Measurements from ENCODE around the gene SCN8A.

DNA sequence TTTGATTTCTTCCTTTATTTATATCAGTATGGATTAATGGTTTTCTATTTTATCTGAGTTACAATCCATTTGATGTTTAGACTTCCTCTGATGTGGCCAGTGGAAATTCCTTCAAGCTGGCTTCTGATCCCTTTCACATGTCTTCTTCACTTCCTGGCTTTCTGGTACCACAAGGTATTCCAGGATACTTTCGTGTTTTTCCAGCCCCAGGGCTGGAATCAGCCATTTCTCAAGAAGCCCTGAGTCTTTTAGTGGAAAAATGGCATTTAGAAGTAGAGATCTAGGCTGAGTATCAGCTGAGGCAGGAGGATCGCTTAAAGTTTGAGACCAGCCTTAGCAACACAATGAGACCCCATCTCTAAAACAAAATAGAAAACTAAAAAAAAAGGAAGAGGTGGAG is 164.2 kb downstream of the SCN8A start:
- TF ChIP-seq, protein P1, sequence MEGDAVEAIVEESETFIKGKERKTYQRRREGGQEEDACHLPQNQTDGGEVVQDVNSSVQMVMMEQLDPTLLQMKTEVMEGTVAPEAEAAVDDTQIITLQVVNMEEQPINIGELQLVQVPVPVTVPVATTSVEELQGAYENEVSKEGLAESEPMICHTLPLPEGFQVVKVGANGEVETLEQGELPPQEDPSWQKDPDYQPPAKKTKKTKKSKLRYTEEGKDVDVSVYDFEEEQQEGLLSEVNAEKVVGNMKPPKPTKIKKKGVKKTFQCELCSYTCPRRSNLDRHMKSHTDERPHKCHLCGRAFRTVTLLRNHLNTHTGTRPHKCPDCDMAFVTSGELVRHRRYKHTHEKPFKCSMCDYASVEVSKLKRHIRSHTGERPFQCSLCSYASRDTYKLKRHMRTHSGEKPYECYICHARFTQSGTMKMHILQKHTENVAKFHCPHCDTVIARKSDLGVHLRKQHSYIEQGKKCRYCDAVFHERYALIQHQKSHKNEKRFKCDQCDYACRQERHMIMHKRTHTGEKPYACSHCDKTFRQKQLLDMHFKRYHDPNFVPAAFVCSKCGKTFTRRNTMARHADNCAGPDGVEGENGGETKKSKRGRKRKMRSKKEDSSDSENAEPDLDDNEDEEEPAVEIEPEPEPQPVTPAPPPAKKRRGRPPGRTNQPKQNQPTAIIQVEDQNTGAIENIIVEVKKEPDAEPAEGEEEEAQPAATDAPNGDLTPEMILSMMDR (IDR thresholded peaks at IDR 0.05), result no peak
- no peak for TF ChIP-seq POLR2A (IDR thresholded peaks at IDR 0.05)
- TF ChIP-seq EP300 (IDR thresholded peaks at IDR 0.05), result no peak

Measured in ovary (tissue), 3 donors.